SU-DHL-6 (cell line): ENCODE results near the gene FCN2.
A peak's percentile ranks its signal among the peaks of the same experiment; 100 is the strongest.

ENCODE experiments used
- H2AFZ ChIP-seq: fragments of 200-600 bp; sonication (generic); 2 replicates; pipeline ENCODE4 v1.6.1; 2014; ENCODE audit warnings: low read depth, mild to moderate bottlenecking, moderate library complexity, mixed read lengths, antibody characterized with exemption, low read length; ENCODE audit not compliant: severe bottlenecking
- H3F3A ChIP-seq: fragments of 200-600 bp; shearing (Covaris generic); 2 replicates; pipeline ENCODE4 v1.6.0; 2016; ENCODE audit warnings: antibody characterized with exemption, mild to moderate bottlenecking; ENCODE audit not compliant: insufficient read depth
- H3K27ac ChIP-seq: fragments of 200-600 bp; sonication (generic); 2 replicates; pipeline ENCODE4 v1.5.1; 2016; ENCODE audit warnings: low read depth, mild to moderate bottlenecking, low read length, moderate library complexity, mixed read lengths
- H3K27me3 ChIP-seq: fragments of 200-600 bp; sonication (generic), shearing (Covaris generic); 2 replicates; pipeline ENCODE4 v1.6.0; 2014; ENCODE audit warnings: mild to moderate bottlenecking, low read length
- H3K36me3 ChIP-seq: fragments of 200-600 bp; sonication (generic); 2 replicates; pipeline ENCODE4 v1.6.1; 2014; ENCODE audit warnings: mild to moderate bottlenecking, low read length, mixed read lengths
- H3K4me2 ChIP-seq: fragments of 300-600, 200-600 bp; shearing (Covaris generic), sonication (generic); 2 replicates; pipeline ENCODE4 v1.6.0; 2014; ENCODE audit warnings: low read length, low read depth, mild to moderate bottlenecking; ENCODE audit not compliant: poor library complexity, severe bottlenecking
- H3K4me3 ChIP-seq: fragments of 200-600 bp; sonication (generic); 2 replicates; pipeline ENCODE4 v1.5.1; 2014; ENCODE audit warnings: antibody characterized with exemption, low read length, mild to moderate bottlenecking, mixed read lengths; ENCODE audit not compliant: insufficient read depth, poor library complexity, severe bottlenecking
- H3K79me2 ChIP-seq: fragments of 200-600 bp; sonication (generic); 2 replicates; pipeline ENCODE4 v1.6.1; 2014; ENCODE audit warnings: mild to moderate bottlenecking, low read length, moderate library complexity; ENCODE audit not compliant: insufficient read depth
- H3K9ac ChIP-seq: fragments of 200-600 bp; sonication (generic); 2 replicates; pipeline ENCODE4 v1.7.0; 2014; ENCODE audit warnings: mild to moderate bottlenecking, low read length
- H3K9me2 ChIP-seq: fragments of 200-600 bp; sonication (generic); replicated peaks from 2 replicates; pipeline ENCODE4 v1.6.1; 2014; ENCODE audit warnings: low read length; ENCODE audit not compliant: insufficient read depth
- H3K9me3 ChIP-seq: fragments of 200-600 bp; sonication (generic); 2 replicates; pipeline ENCODE4 v1.6.1; 2014; ENCODE audit warnings: low read length, mixed read lengths; ENCODE audit not compliant: insufficient read depth
- H4K20me1 ChIP-seq: fragments of 200-600 bp; sonication (generic); 2 replicates; pipeline ENCODE4 v1.6.1; 2014; ENCODE audit warnings: low read depth, mild to moderate bottlenecking, antibody characterized with exemption, low read length, moderate library complexity, mixed read lengths
- EZH2phosphoT487 ChIP-seq: fragments of 200-600 bp; sonication (generic), shearing (Covaris generic); conservative IDR thresholded peaks from 2 replicates; pipeline ENCODE4 v1.6.1; 2018; ENCODE audit warnings: mild to moderate bottlenecking, antibody characterized with exemption, low read length, moderate library complexity, mixed read lengths
- TF ChIP-seq, protein P1 (sequence below): fragments of 200-600 bp; sonication (generic); IDR thresholded peaks from one replicate; pipeline ENCODE4 v1.5.1; 2017; ENCODE audit warnings: antibody characterized with exemption, mild to moderate bottlenecking, low read length, moderate library complexity; ENCODE audit not compliant: insufficient read depth, poor library complexity, severe bottlenecking

Gene FCN2

DNA sequence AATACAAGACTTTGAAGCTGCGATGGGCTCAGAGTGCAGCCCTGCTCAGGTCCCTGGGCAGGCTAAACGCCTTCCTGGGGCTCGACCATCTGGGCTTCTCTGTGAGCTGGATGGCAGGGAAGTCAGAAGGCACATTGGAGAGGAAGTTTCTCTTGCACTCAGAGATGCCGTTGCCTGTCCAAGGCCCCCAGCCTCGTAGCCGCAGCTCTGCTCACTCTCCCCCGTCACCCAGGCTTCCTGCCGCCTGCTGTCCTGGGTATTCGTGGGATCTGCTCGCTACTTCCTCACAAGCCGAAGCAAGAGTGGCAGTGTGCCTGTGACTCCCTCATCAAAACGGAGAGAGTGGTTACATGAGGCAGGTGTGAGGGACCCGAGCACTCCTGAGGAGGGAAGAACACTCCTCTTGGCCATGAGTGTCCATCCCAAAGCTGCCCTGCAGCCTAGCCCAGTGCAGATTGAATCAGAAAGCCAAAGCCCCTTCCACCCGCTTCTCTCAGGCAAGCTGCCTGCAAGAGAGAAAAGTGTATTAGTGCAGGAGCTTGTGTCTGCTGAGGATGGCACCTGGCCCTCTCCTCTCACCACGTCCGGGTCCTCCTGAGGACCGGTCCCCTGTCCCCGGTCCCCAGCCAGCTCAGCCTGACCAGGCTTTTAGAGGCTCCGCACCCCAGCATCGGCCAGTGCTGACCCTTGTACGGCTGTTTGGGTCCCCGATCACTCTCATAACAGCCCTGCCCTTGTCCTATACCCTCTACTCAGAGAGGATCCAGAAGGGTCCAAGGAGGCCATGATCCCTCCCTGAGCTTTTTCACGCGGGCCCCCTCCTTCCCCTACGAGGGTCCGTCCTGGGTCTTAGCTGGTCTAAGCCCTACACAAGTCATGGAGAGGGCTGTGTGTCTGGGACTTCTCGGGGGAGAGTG, 7.3 kb downstream of the FCN2 start:
- Histone ChIP-seq H3K4me3 (no peak overlapping the region), H3F3A (peaks cover 12% of the 10 kb centered on the region), H3K27me3 (no peaks in the 10 kb centered on the region), H3K9me3 (no peaks in the 10 kb centered on the region), H3K4me2 (peak overlapping the region; percentile 56), H3K36me3 (no peaks in the 10 kb centered on the region), H3K79me2 (no peaks in the 10 kb centered on the region), H4K20me1 (no peaks in the 10 kb centered on the region), H3K27ac (peak overlapping the region; percentile 92), H3K9ac (peak overlapping the region; percentile 21; the same call in 1 of the 2 replicates), H2AFZ (no peak overlapping the region), H3K9me2 (no peaks in the 10 kb centered on the region)
- TF ChIP-seq EZH2phosphoT487, result no peak
- TF ChIP-seq, protein P1, sequence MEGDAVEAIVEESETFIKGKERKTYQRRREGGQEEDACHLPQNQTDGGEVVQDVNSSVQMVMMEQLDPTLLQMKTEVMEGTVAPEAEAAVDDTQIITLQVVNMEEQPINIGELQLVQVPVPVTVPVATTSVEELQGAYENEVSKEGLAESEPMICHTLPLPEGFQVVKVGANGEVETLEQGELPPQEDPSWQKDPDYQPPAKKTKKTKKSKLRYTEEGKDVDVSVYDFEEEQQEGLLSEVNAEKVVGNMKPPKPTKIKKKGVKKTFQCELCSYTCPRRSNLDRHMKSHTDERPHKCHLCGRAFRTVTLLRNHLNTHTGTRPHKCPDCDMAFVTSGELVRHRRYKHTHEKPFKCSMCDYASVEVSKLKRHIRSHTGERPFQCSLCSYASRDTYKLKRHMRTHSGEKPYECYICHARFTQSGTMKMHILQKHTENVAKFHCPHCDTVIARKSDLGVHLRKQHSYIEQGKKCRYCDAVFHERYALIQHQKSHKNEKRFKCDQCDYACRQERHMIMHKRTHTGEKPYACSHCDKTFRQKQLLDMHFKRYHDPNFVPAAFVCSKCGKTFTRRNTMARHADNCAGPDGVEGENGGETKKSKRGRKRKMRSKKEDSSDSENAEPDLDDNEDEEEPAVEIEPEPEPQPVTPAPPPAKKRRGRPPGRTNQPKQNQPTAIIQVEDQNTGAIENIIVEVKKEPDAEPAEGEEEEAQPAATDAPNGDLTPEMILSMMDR, result no peak

DNA sequence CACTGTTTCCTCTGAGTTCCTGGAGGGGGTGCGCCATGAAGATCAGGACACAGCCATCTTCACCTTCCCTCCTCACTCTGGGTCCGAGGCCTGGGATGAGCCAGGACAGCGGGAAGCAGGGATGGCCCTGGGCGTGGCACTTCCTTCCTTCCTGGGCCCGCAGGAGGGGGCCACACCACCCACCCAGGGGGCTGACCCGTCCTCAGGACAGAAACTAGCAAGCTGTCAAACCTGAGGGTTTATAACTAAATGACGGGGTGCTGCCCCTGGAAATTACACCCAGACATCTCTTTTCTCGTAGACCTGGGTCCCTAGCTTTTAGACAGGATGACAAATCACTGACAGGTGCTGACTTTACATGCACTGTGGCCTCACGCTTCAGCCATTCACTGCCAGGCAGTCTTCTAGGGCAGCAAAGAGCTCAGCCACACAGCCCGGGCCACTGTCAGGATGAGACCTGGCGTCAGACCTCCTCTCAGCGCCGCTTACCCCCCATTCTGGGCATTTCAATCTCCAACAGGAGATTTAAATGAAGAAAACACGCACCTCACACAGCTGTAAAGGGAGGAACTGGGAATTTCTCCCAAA, 8.1 kb downstream of the FCN2 start:
- Histone ChIP-seq H3K27me3 (no peaks in the 10 kb centered on the region), H3K9ac (peak overlapping the region; percentile 21; the same call in 1 of the 2 replicates), H4K20me1 (no peaks in the 10 kb centered on the region), H3K36me3 (no peaks in the 10 kb centered on the region), H3K79me2 (no peaks in the 10 kb centered on the region), H3K4me2 (peak overlapping the region; percentile 56), H3K9me3 (no peaks in the 10 kb centered on the region), H3K4me3 (no peak overlapping the region), H3K9me2 (no peaks in the 10 kb centered on the region), H2AFZ (no peak overlapping the region), H3K27ac (peak overlapping the region; percentile 92), H3F3A (peaks cover 12% of the 10 kb centered on the region)
- TF ChIP-seq EZH2phosphoT487, result no peak
- TF ChIP-seq, protein P1, result no peak

DNA sequence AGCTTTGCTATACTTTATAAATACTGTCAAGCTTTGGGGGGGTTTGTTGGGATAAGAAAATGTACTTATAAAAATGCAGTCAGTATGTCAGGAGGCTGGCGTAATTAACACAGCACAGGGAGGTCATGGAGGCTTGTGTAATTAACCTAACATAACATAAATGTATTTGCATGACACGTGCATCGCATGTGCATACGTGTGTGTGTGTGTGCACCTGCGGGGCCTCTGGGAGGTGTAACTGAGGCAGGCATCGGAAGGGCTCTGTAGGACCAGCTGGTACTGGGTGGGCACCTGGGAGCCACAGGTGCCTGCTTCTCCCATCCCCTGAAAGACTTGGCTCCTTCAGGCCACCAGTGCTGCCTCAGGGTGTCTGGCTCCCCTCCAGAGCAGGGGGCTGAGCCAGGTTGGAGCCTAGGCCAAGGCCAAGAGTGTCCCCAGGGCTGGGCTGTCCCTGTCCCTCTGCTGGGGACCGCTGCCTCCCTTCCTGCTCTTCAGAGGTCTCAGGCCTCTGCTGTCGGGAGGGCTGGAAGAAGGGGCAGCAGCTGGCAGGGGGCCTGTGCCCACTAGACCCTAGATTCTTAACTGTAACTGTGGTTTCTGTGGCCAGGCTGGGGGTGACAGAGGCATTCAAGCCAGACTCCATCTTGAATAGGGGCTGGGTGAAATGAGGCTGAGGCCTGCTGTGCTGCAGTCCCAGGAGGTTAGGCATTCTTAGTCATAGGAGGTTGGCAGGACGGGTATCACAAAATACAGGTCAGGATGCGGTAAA, 9.0 kb downstream of the FCN2 start:
- H2AFZ ChIP-seq, result no peak overlapping the region
- no peak for TF ChIP-seq EZH2phosphoT487
- TF ChIP-seq, protein P1, result no peak
- H3K9me2 ChIP-seq, result no peaks in the 10 kb centered on the region
- peaks cover 12% of the 10 kb centered on the region for H3F3A ChIP-seq
- H3K9ac ChIP-seq, result peak overlapping the region; percentile 14; the same call in 1 of the 2 replicates
- H3K27me3 ChIP-seq, result no peaks in the 10 kb centered on the region
- H3K9me3 ChIP-seq, result no peaks in the 10 kb centered on the region
- no peaks in the 10 kb centered on the region for H3K79me2 ChIP-seq
- no peak overlapping the region for H3K4me3 ChIP-seq
- H3K27ac ChIP-seq, result peak overlapping the region; percentile 92
- H3K4me2 ChIP-seq, result peak overlapping the region; percentile 56
- H4K20me1 ChIP-seq, result no peaks in the 10 kb centered on the region
- H3K36me3 ChIP-seq, result no peaks in the 10 kb centered on the region
